Ovary (tissue), 3 donors: ENCODE results near the gene ATPAF1.

Experiments
- CTCF ChIP-seq, 3 donors: fragments of 450-650 bp in 2 of 3; fragments of 200-600 bp in 1 of 3; IDR thresholded peaks; one replicate each; pipeline versions ENCODE4 v1.5.1 to v1.8.0; 2016 to 2022; ENCODE audit warnings: antibody characterized with exemption in 3 of 3, mild to moderate bottlenecking in 1 of 3
- POLR2A ChIP-seq: fragments of 450-650 bp; IDR thresholded peaks from one replicate; pipeline ENCODE4 v1.6.1; 2017; ENCODE audit warnings: antibody characterized with exemption, mild to moderate bottlenecking, moderate library complexity
- donor health status: DM: no; HTN: no; CAD: no.

GRCh38 chr1:46649764-46650163 is 18.4 kb downstream of the ATPAF1 start:
- TF ChIP-seq CTCF (IDR thresholded peaks at IDR 0.05) (no peak), POLR2A (no peak)
